Lower leg skin (tissue), 4 donors: ENCODE data around the gene GPN1. TPM values are rescaled to one million over a fixed set of nuclear protein-coding genes. Genes with fewer than 3 reads are reported as not detected.
"Not testable (repeated sequence)": the region's sequence is repeated elsewhere in the genome, so short reads cannot be mapped to it uniquely, and the experiment has no call there.

Experiments used
- DNase-seq, 2 donors: peaks; one replicate each; pipeline ENCODE4 v3.0.0-alpha.2; 2019; ENCODE audit warnings: low spot score in 2 of 2
- H3K4me3 ChIP-seq: fragments of 200-600 bp; sonication (generic); 2 replicates; pipeline ENCODE4 v1.5.1; 2017; ENCODE audit warnings: mild to moderate bottlenecking, low read depth; ENCODE audit not compliant: poor library complexity, severe bottlenecking
- CTCF ChIP-seq, 3 donors: fragments of 450-650 bp; IDR thresholded peaks; one replicate each; pipeline ENCODE4 v1.5.1; 2016; ENCODE audit warnings: antibody characterized with exemption in 3 of 3, mild to moderate bottlenecking in 3 of 3, moderate library complexity in 2 of 3
- POLR2A ChIP-seq, 2 donors: fragments of 450-650 bp; IDR thresholded peaks; one replicate each; pipeline ENCODE4 v1.6.1; 2016 to 2017; ENCODE audit warnings: antibody characterized with exemption in 2 of 2, mild to moderate bottlenecking in 1 of 2, moderate library complexity in 1 of 2
- WGBS, 2 donors: methylation state at CpG; one replicate each; pipeline ENCODE4 v1.1.5; 2018; 5-methylcytosine and 5-hydroxymethylcytosine counted together
- intact Hi-C: fragments of 100-400 bp; cut with DNase I; formaldehyde crosslinking; loops from one replicate; pipeline ENCODE4 v1.15.0; 2023; ENCODE audit warnings: low total_unique reads
- total RNA-seq, 4 donors: library from RNA; depleted of rRNA; stranded (reverse); fragments of >200 nt; gene quantifications; one replicate each; pipeline ENCODE4 v1.1.0, GENCODE V29; 2016

GPN1 gene
- total RNA-seq, 4 donors from 2014 or later = 15.3 to 23.2 (median 21.2) TPM

- no peak for TF ChIP-seq POLR2A (IDR thresholded peaks at IDR 0.05)
- no peak for TF ChIP-seq CTCF (IDR thresholded peaks at IDR 0.05)
- no peak overlapping the region for H3K4me3 ChIP-seq
- no peak for DNase-seq
- intact Hi-C loops = no loop called here
Observed at GRCh38 chr2:27624943-27625342, 3.9 kb upstream of the GPN1 start.

- intact Hi-C loops, DNase-seq, H3K4me3 ChIP-seq: not testable (repeated sequence)
- 86% methylated on average over 1 of the region's 1 CpG for WGBS, 2 donors
Observed at GRCh38 chr2:27626323-27626722, 2.5 kb upstream of the GPN1 start.

- WGBS, 2 donors = 37 to 51% methylated on average over 3 of the region's 3 CpGs
- H3K4me3 ChIP-seq, intact Hi-C loops, DNase-seq: not testable (repeated sequence)
Observed at GRCh38 chr2:27626921-27627320, 1.9 kb upstream of the GPN1 start.

GRCh38 chr2:27627963-27628766 is 685 bp upstream of the GPN1 start:
- DNase-seq = peak in 1 of 2 donors; percentile 85
- peak overlapping the region; percentile 74 for H3K4me3 ChIP-seq
- no peak for TF ChIP-seq CTCF (IDR thresholded peaks at IDR 0.05)
- TF ChIP-seq POLR2A (IDR thresholded peaks at IDR 0.05) = no peak
- WGBS, 2 donors = 2 to 5% methylated on average over 8 to 18 of the region's 21 CpGs
- intact Hi-C loops = no loop called here

GRCh38 chr2:27630257-27630656 is 1.4 kb downstream of the GPN1 start:
- DNase-seq, intact Hi-C loops, H3K4me3 ChIP-seq: not testable (repeated sequence)
- 97 to 100% methylated on average over 2 of the region's 2 CpGs for WGBS, 2 donors

- intact Hi-C loops = no loop called here
- no peak overlapping the region for H3K4me3 ChIP-seq
- 94 to 100% methylated on average over 2 of the region's 2 CpGs for whole genome bisulfite sequencing, 2 donors
- TF ChIP-seq CTCF (IDR thresholded peaks at IDR 0.05) = no peak
- no peak for TF ChIP-seq POLR2A (IDR thresholded peaks at IDR 0.05)
- no peak for DNase-seq
Observed at GRCh38 chr2:27634291-27634690, 5.4 kb downstream of the GPN1 start.

GRCh38 chr2:27636766-27637165 is 7.9 kb downstream of the GPN1 start:
- WGBS, 2 donors = 89 to 91% methylated on average over 5 of the region's 5 CpGs
- H3K4me3 ChIP-seq = no peak overlapping the region
- intact Hi-C loops = no loop called here
- no peak for DNase-seq
- no peak for TF ChIP-seq CTCF (IDR thresholded peaks at IDR 0.05)
- no peak for TF ChIP-seq POLR2A (IDR thresholded peaks at IDR 0.05)
